PC-3 (cell line): ENCODE data around the gene SSTR3. TPM values are rescaled to one million over a fixed set of nuclear protein-coding genes. Genes with fewer than 3 reads are reported as not detected.

Experiments used
- ATAC-seq: fragments of 200-7000 bp; cut with Tn5 transposase; 2 replicates; pipeline ENCODE4 v1.9.1; 2020; ENCODE audit warnings: mild to moderate bottlenecking, moderate library complexity
- BruUV-seq: library from RNA; stranded (reverse); fragments of 400-500 nt; replicated peaks from 2 replicates; lab custom pipeline; 2021; lab: Mats Ljungman, UMichigan
- CTCF ChIA-PET: fragments of 300-600 bp; sonication (Branson Sonifier 250); formaldehyde crosslinking; loops from one replicate; lab custom pipeline; 2022; ENCODE audit warnings: antibody characterized with exemption; lab: Charles Lee
- POLR2A ChIA-PET: fragments of 300-600 bp; sonication (Branson Sonifier 250); formaldehyde crosslinking; loops from one replicate; lab custom pipeline; 2022; ENCODE audit warnings: antibody characterized with exemption; ENCODE audit not compliant: unreplicated experiment; lab: Charles Lee
- DNase-seq: peaks from one replicate; pipeline ENCODE4 v3.0.0-alpha.2; 2015
- H2AFZ ChIP-seq: fragments of 300-600 bp; sonication (generic); 2 replicates; pipeline ENCODE4 v1.6.0; 2016; ENCODE audit warnings: antibody characterized with exemption, low read length
- H3F3A ChIP-seq: fragments of 300-600 bp; sonication (generic); one replicate; pipeline ENCODE4 v1.6.0; 2017; ENCODE audit warnings: antibody characterized with exemption, low read length, control low read depth, mild to moderate bottlenecking; ENCODE audit not compliant: unreplicated experiment
- H3K27ac ChIP-seq: fragments of 300-600 bp; sonication (generic); 2 replicates; pipeline ENCODE4 v1.5.1; 2016; ENCODE audit warnings: mild to moderate bottlenecking, low read length
- H3K27me3 ChIP-seq: fragments of 300-600 bp; sonication (generic); 2 replicates; pipeline ENCODE4 v1.6.1; 2016; ENCODE audit warnings: low read length, mixed read lengths
- H3K36me3 ChIP-seq: fragments of 300-600 bp; sonication (generic); 2 replicates; pipeline ENCODE4 v1.6.1; 2016; ENCODE audit warnings: low read depth, mixed run types, low read length, mixed read lengths
- H3K4me1 ChIP-seq: fragments of 300-600 bp; sonication (generic); 2 replicates; pipeline ENCODE4 v1.5.1; 2016; ENCODE audit warnings: low read length; ENCODE audit not compliant: insufficient read depth
- H3K4me2 ChIP-seq: fragments of 300-600 bp; sonication (generic); 2 replicates; pipeline ENCODE4 v1.6.0; 2016; ENCODE audit warnings: low read length
- H3K4me3 ChIP-seq: fragments of 300-600 bp; sonication (generic); 2 replicates; pipeline ENCODE4 v1.5.1; 2016; ENCODE audit warnings: mild to moderate bottlenecking, low read length, mixed read lengths
- H3K79me2 ChIP-seq: fragments of 300-600 bp; sonication (generic); 2 replicates; pipeline ENCODE4 v1.6.1; 2017; ENCODE audit warnings: low read length, mixed read lengths
- H3K9ac ChIP-seq: fragments of 300-600 bp; sonication (generic); 2 replicates; pipeline ENCODE4 v1.6.0; 2016; ENCODE audit warnings: mild to moderate bottlenecking, low read length
- H3K9me2 ChIP-seq: fragments of 300-600 bp; sonication (generic); replicated peaks from 2 replicates; pipeline ENCODE4 v1.6.1; 2016; ENCODE audit warnings: mixed run types, low read length, mixed read lengths
- H3K9me3 ChIP-seq: fragments of 300-600 bp; sonication (generic); 2 replicates; pipeline ENCODE4 v1.6.1; 2016; ENCODE audit warnings: low read length, mixed read lengths
- H4K20me1 ChIP-seq: fragments of 300-600 bp; sonication (generic); 2 replicates; pipeline ENCODE4 v1.6.1; 2016; ENCODE audit warnings: low read length, mixed read lengths
- EZH2 ChIP-seq: fragments of 300-600 bp; sonication (generic); IDR thresholded peaks from one replicate; pipeline ENCODE4 v1.6.1; 2017; ENCODE audit warnings: antibody characterized with exemption, mild to moderate bottlenecking, low read length; ENCODE audit not compliant: unreplicated experiment
- EZH2phosphoT487 ChIP-seq: fragments of 300-600 bp; sonication (generic); IDR thresholded peaks from 2 replicates; pipeline ENCODE4 v1.6.1; 2018; ENCODE audit warnings: mild to moderate bottlenecking, antibody characterized with exemption, low read length, borderline replicate concordance
- intact Hi-C: fragments of 100-400 bp; cut with micrococcal nuclease; formaldehyde crosslinking; loops from 2 replicates; pipeline ENCODE4 v1.9.0; 2023
- total RNA-seq: library from RNA; depleted of rRNA; stranded (reverse); fragments of >200 nt; gene quantifications from 2 replicates; pipeline ENCODE4 v1.2.3, GENCODE V29; 2014
- TF ChIP-seq, protein P1 (sequence below): fragments of 300-600 bp; sonication (generic); conservative IDR thresholded peaks from 2 replicates; pipeline ENCODE4 v1.5.1; 2017; ENCODE audit warnings: antibody characterized with exemption, low read depth, mild to moderate bottlenecking, low read length

Gene SSTR3
- total RNA-seq, 1 experiment from 2014 or later, result 0.55 TPM

DNA sequence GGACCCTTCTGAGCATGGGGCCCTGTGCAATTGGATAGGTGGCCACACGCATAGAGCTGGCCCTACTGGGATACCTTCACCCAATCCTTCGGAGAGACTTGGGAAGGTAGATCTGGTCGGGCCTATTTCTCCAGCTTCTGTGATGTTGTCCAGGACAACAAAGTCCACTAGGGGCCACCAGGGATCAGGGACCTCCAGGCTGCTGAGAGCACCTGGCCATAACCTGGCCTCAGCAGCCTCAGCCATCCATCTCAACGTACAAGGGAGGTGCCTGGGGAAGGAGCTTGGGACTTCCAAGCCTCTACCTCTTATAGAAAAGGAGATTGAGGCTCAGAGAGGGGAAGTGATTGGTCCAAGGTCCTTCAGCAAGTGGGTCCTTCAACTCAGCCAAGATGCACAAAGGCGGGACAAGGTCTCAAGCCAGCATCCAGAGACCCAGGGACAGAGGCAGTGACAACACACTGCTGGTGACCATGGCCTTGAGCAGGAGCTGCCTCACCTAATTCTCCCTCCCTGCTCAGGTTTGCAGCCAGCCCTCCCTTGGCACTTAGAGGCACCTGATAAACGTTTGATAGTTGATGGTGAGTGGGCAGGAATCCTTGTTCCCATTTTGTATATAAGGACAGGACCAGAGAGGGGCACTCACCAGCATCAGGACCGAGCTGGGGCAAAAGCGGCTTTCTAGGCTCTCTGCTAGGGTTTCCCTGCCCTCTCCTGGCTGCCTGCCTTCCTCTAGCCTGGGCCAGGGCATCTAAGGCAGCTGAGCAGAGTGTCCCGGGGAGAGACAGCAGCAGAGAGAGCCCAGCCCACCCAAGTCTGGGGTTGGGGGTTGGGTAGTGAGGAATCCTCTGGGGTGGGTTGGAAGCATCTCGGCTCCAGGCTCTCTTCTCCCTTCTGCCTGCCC, 27.3 kb upstream of the SSTR3 start:
- Histone ChIP-seq H3K9ac (no peak overlapping the region), H3K4me2 (no peak overlapping the region), H3K9me3 (no peaks in the 10 kb centered on the region), H3K79me2 (peaks cover 24% of the 10 kb centered on the region), H3K27ac (no peak overlapping the region), H3K4me1 (peaks cover 18% of the 10 kb centered on the region), H3K9me2 (no peaks in the 10 kb centered on the region), H3K36me3 (peaks cover 5% of the 10 kb centered on the region; the same call in 1 of the 2 replicates), H2AFZ (no peak overlapping the region), H3K27me3 (no peaks in the 10 kb centered on the region), H3K4me3 (no peak overlapping the region), H3F3A (no peaks in the 10 kb centered on the region), H4K20me1 (no peaks in the 10 kb centered on the region)
- intact Hi-C loops, result no loop called here
- CTCF ChIA-PET, result no interaction called here
- BruUV-seq, result no TSS peak
- no peak for TF ChIP-seq EZH2phosphoT487
- no peak for TF ChIP-seq EZH2
- TF ChIP-seq, protein P1, sequence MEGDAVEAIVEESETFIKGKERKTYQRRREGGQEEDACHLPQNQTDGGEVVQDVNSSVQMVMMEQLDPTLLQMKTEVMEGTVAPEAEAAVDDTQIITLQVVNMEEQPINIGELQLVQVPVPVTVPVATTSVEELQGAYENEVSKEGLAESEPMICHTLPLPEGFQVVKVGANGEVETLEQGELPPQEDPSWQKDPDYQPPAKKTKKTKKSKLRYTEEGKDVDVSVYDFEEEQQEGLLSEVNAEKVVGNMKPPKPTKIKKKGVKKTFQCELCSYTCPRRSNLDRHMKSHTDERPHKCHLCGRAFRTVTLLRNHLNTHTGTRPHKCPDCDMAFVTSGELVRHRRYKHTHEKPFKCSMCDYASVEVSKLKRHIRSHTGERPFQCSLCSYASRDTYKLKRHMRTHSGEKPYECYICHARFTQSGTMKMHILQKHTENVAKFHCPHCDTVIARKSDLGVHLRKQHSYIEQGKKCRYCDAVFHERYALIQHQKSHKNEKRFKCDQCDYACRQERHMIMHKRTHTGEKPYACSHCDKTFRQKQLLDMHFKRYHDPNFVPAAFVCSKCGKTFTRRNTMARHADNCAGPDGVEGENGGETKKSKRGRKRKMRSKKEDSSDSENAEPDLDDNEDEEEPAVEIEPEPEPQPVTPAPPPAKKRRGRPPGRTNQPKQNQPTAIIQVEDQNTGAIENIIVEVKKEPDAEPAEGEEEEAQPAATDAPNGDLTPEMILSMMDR, result no peak
- no peak for ATAC-seq
- no peak for DNase-seq
- POLR2A ChIA-PET, result no interaction called here

DNA sequence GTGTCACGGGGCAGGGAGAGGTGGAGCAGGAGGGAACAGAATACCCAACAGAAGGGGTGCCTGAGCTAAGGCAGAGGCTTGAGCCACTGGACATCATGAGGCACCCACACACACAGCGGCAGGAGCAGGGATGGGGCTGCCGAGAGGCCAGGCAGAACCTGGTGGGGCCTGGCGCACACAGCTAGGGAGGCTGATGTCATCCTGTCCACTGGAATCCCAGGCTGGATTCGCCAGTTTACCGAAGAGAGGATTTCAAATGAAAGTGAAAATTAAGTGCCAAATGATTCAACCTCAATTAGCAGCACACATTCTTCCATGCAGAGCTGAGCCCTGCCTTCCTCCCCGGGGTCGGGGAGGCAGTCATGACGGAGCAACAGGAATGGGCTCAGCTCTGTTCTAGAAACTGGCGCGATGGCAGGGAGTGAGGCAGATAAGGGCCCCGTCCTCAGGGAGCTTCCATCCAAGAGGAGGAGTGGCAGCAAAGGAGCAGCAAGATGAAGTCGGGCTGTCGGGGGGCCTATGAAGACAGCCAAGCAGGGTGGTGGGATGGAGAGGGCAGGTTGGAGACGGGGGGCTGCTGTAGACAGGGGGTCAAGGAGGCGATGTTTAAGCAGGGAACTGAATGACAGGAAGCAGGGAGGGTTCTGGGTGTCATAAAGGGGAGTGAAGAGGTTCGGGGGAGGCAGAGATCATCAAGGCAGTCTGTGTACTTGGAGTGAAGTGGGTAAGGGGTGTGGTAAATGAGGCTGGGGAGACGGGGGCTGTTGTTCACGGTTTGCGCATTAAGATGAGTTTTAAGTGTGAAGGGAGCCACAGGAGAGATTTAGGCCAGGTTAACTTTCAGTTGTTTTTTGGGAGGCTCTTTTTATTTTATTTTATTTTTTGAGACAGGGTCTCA, 25.3 kb upstream of the SSTR3 start:
- H3K36me3 ChIP-seq, result peaks cover 5% of the 10 kb centered on the region; the same call in 1 of the 2 replicates
- no peak overlapping the region for H3K27ac ChIP-seq
- no peak overlapping the region for H2AFZ ChIP-seq
- H3K4me2 ChIP-seq, result no peak overlapping the region
- peaks cover 10% of the 10 kb centered on the region for H3K79me2 ChIP-seq
- BruUV-seq, result no TSS peak
- ChIA-PET POLR2A (no interaction called here), CTCF (no interaction called here)
- H3K9ac ChIP-seq, result no peak overlapping the region
- H3K4me1 ChIP-seq, result peaks cover 9% of the 10 kb centered on the region
- no peak overlapping the region for H3K4me3 ChIP-seq
- no peaks in the 10 kb centered on the region for H4K20me1 ChIP-seq
- H3F3A ChIP-seq, result no peaks in the 10 kb centered on the region
- DNase-seq (no peak), ATAC-seq (no peak)
- intact Hi-C loops, result no loop called here
- H3K9me3 ChIP-seq, result no peaks in the 10 kb centered on the region
- H3K27me3 ChIP-seq, result no peaks in the 10 kb centered on the region
- no peaks in the 10 kb centered on the region for H3K9me2 ChIP-seq
- TF ChIP-seq, protein P1, result no peak
- TF ChIP-seq EZH2phosphoT487 (no peak), EZH2 (no peak)
